Stimulated activated CD4-positive, alpha-beta T cell treated with anti-CD3 and anti-CD28 coated beads, Interleukin-1b, Interleukin-23, amount 100 ng/mL, for 1 hour (primary cell): ENCODE results near the gene MED27.

Experiments used
- DNase-seq, 2 donors: peaks; one replicate each; pipeline ENCODE4 v3.0.0-alpha.2; 2020; ENCODE audit warnings: low read depth in 2 of 2

MED27 gene

GRCh38 chr9:131999692-132000551 lies 79.7 kb downstream of the MED27 start:
- DNase-seq: no peak

- DNase-seq: no peak
These were observed 81.9 kb downstream of the MED27 start for GRCh38 chr9:131997779-131998178.

- no peak for DNase-seq
These were observed 82.6 kb downstream of the MED27 start for GRCh38 chr9:131997076-131997475.

GRCh38 chr9:131995382-131995781 lies 84.3 kb downstream of the MED27 start:
- no peak for DNase-seq

GRCh38 chr9:131994364-131995125 lies 85.1 kb downstream of the MED27 start:
- no peak for DNase-seq

GRCh38 chr9:131992906-131993657 lies 86.6 kb downstream of the MED27 start:
- no peak for DNase-seq

GRCh38 chr9:131987232-131987631 lies 92.4 kb downstream of the MED27 start:
- no peak for DNase-seq

- DNase-seq: no peak
These were observed 93.1 kb downstream of the MED27 start for GRCh38 chr9:131986576-131986975.

GRCh38 chr9:131986089-131986488 lies 93.6 kb downstream of the MED27 start:
- DNase-seq: no peak

GRCh38 chr9:131984564-131984963 lies 95.1 kb downstream of the MED27 start:
- no peak for DNase-seq

- no peak for DNase-seq
These were observed 96.9 kb downstream of the MED27 start for GRCh38 chr9:131982671-131983239.

- no peak for DNase-seq
These were observed 97.6 kb downstream of the MED27 start for GRCh38 chr9:131982102-131982501.

GRCh38 chr9:131981116-131981776 lies 98.4 kb downstream of the MED27 start:
- DNase-seq: no peak

- DNase-seq: no peak
These were observed 99.2 kb downstream of the MED27 start for GRCh38 chr9:131980267-131981016.

- no peak for DNase-seq
These were observed 102.4 kb downstream of the MED27 start for GRCh38 chr9:131977109-131977838.

- no peak for DNase-seq
These were observed 103.2 kb downstream of the MED27 start for GRCh38 chr9:131976157-131977108.

- DNase-seq: no peak
These were observed 106.8 kb downstream of the MED27 start for GRCh38 chr9:131972889-131973288.

GRCh38 chr9:131971482-131972074 lies 108.1 kb downstream of the MED27 start:
- DNase-seq: no peak
